ENCODE results near the gene RARB.

The RARB gene

DNA sequence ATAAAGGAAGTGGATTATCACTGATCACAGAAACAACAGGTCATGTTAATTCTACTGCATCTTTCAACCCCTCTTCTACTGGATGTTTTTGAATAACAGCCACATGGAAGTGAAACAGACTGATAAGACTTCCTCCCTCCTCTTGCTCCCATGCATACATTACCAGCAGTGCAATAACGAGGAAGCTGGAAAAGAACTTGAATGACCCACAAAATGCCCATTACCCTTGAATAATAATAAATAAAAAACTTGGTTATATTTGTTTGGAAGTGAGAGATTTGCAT, 51.6 kb downstream of the RARB start:
- no peak for DNase-seq (ENCODE audit: low read depth, low spot score)
- no peak overlapping the region for H3K4me3 ChIP-seq (ENCODE audit: low read length)
- H3K27me3 ChIP-seq (ENCODE audit: control insufficient read depth, insufficient read depth, low read length): no peaks in the 10 kb centered on the region
- no CpG with 5 or more reads among the region's 1 CpG for WGBS (ENCODE audit: insufficient coverage, insufficient read length)
- no peak overlapping the region for H3K27ac ChIP-seq (ENCODE audit: low read length)
- H3K4me1 ChIP-seq (ENCODE audit: control insufficient read depth, insufficient read depth, low read length): no peaks in the 10 kb centered on the region
- no peaks in the 10 kb centered on the region for H3K36me3 ChIP-seq (ENCODE audit: control insufficient read depth, insufficient read depth, low read length)
- H3K9me3 ChIP-seq (ENCODE audit: control insufficient read depth, insufficient read depth, low read length): no peaks in the 10 kb centered on the region

GRCh38 chr3:25480811-25481210, 52.7 kb downstream of the RARB start:
- H3K27me3 ChIP-seq (ENCODE audit: control insufficient read depth, insufficient read depth, low read length): no peaks in the 10 kb centered on the region
- no peak overlapping the region for H3K27ac ChIP-seq (ENCODE audit: low read length)
- H3K36me3 ChIP-seq (ENCODE audit: control insufficient read depth, insufficient read depth, low read length): no peaks in the 10 kb centered on the region
- no peaks in the 10 kb centered on the region for H3K4me1 ChIP-seq (ENCODE audit: control insufficient read depth, insufficient read depth, low read length)
- H3K9me3 ChIP-seq (ENCODE audit: control insufficient read depth, insufficient read depth, low read length): no peaks in the 10 kb centered on the region
- DNase-seq (ENCODE audit: low read depth, low spot score): no peak
- H3K4me3 ChIP-seq (ENCODE audit: low read length): no peak overlapping the region
- no CpG with 5 or more reads among the region's 1 CpG for WGBS (ENCODE audit: insufficient coverage, insufficient read length)

GRCh38 chr3:25481386-25481785, 53.3 kb downstream of the RARB start:
- H3K27me3 ChIP-seq (ENCODE audit: control insufficient read depth, insufficient read depth, low read length): no peaks in the 10 kb centered on the region
- H3K9me3 ChIP-seq (ENCODE audit: control insufficient read depth, insufficient read depth, low read length): no peaks in the 10 kb centered on the region
- no peak overlapping the region for H3K4me3 ChIP-seq (ENCODE audit: low read length)
- H3K36me3 ChIP-seq (ENCODE audit: control insufficient read depth, insufficient read depth, low read length): no peaks in the 10 kb centered on the region
- no peak for DNase-seq (ENCODE audit: low read depth, low spot score)
- no CpG with 5 or more reads among the region's 1 CpG for WGBS (ENCODE audit: insufficient coverage, insufficient read length)
- H3K27ac ChIP-seq (ENCODE audit: low read length): no peak overlapping the region
- no peaks in the 10 kb centered on the region for H3K4me1 ChIP-seq (ENCODE audit: control insufficient read depth, insufficient read depth, low read length)

DNA sequence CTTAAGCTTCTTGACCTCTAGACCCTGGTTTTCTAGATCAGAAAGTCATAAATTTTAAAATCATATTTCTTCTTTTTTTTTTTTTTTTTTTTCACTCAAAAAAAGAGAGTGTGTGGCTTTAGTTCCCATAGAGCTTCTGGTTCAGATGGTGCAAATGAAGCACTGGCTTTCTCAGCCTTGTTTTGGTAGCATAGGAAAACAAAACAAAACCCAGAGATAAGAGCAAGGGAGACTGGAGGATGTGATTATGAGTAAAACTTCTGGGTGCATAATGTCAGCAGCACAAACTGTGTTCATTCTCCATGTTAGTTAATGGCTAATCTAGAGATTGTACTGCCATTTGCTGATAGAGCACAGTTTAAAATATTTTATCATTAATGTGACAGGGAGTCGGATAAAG, 55.4 kb downstream of the RARB start:
- no peaks in the 10 kb centered on the region for H3K36me3 ChIP-seq (ENCODE audit: control insufficient read depth, insufficient read depth, low read length)
- H3K27me3 ChIP-seq (ENCODE audit: control insufficient read depth, insufficient read depth, low read length): no peaks in the 10 kb centered on the region
- H3K4me1 ChIP-seq (ENCODE audit: control insufficient read depth, insufficient read depth, low read length): no peaks in the 10 kb centered on the region
- no peaks in the 10 kb centered on the region for H3K9me3 ChIP-seq (ENCODE audit: control insufficient read depth, insufficient read depth, low read length)
- no peak overlapping the region for H3K4me3 ChIP-seq (ENCODE audit: low read length)
- H3K27ac ChIP-seq (ENCODE audit: low read length): no peak overlapping the region
- no CpG with 5 or more reads among the region's 1 CpG for WGBS (ENCODE audit: insufficient coverage, insufficient read length)
- no peak for DNase-seq (ENCODE audit: low read depth, low spot score)

GRCh38 chr3:25485673-25486072, 57.6 kb downstream of the RARB start:
- H3K27me3 ChIP-seq (ENCODE audit: control insufficient read depth, insufficient read depth, low read length): no peaks in the 10 kb centered on the region
- no CpG with 5 or more reads among the region's 3 CpGs for WGBS (ENCODE audit: insufficient coverage, insufficient read length)
- no peaks in the 10 kb centered on the region for H3K36me3 ChIP-seq (ENCODE audit: control insufficient read depth, insufficient read depth, low read length)
- no peak overlapping the region for H3K27ac ChIP-seq (ENCODE audit: low read length)
- no peaks in the 10 kb centered on the region for H3K9me3 ChIP-seq (ENCODE audit: control insufficient read depth, insufficient read depth, low read length)
- no peak for DNase-seq (ENCODE audit: low read depth, low spot score)
- no peaks in the 10 kb centered on the region for H3K4me1 ChIP-seq (ENCODE audit: control insufficient read depth, insufficient read depth, low read length)
- H3K4me3 ChIP-seq (ENCODE audit: low read length): no peak overlapping the region

GRCh38 chr3:25486932-25487331, 58.9 kb downstream of the RARB start:
- Histone ChIP-seq H3K4me1 (ENCODE audit: control insufficient read depth, insufficient read depth, low read length) (no peaks in the 10 kb centered on the region), H3K4me3 (ENCODE audit: low read length) (no peak overlapping the region), H3K36me3 (ENCODE audit: control insufficient read depth, insufficient read depth, low read length) (no peaks in the 10 kb centered on the region), H3K9me3 (ENCODE audit: control insufficient read depth, insufficient read depth, low read length) (no peaks in the 10 kb centered on the region), H3K27me3 (ENCODE audit: control insufficient read depth, insufficient read depth, low read length) (no peaks in the 10 kb centered on the region), H3K27ac (ENCODE audit: low read length) (no peak overlapping the region)
- DNase-seq (ENCODE audit: low read depth, low spot score): no peak
- WGBS (ENCODE audit: insufficient coverage, insufficient read length): no CpG with 5 or more reads among the region's 6 CpGs

- H3K9me3 ChIP-seq (ENCODE audit: control insufficient read depth, insufficient read depth, low read length): no peaks in the 10 kb centered on the region
- DNase-seq (ENCODE audit: low read depth, low spot score): no peak
- H3K4me3 ChIP-seq (ENCODE audit: low read length): no peak overlapping the region
- H3K27ac ChIP-seq (ENCODE audit: low read length): no peak overlapping the region
- no CpG with 5 or more reads among the region's 7 CpGs for WGBS (ENCODE audit: insufficient coverage, insufficient read length)
- no peaks in the 10 kb centered on the region for H3K36me3 ChIP-seq (ENCODE audit: control insufficient read depth, insufficient read depth, low read length)
- no peaks in the 10 kb centered on the region for H3K27me3 ChIP-seq (ENCODE audit: control insufficient read depth, insufficient read depth, low read length)
- H3K4me1 ChIP-seq (ENCODE audit: control insufficient read depth, insufficient read depth, low read length): no peaks in the 10 kb centered on the region
Measured at GRCh38 chr3:25489858-25490593, 62.0 kb downstream of the RARB start.

DNA sequence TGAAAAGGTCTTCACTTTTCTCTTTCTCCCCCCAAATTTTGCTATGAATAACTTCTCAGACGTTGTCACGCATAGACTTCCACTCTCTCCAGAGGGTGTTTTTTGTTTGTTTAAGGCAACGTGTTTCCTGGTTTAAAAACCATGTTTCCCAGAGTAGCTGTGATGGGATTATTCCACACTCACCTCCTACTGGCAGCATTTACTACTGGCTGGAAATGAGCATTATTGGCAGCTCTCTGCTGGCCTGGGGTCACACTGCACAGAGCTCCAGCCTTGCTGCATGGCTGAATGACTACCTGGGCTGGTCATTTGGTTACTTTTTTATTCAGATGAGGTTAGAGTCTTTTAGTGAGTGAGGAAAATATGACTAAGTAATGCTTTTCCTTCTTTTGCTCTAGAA, 65.2 kb downstream of the RARB start:
- H3K27ac ChIP-seq (ENCODE audit: low read length): no peak overlapping the region
- H3K9me3 ChIP-seq (ENCODE audit: control insufficient read depth, insufficient read depth, low read length): no peaks in the 10 kb centered on the region
- WGBS (ENCODE audit: insufficient coverage, insufficient read length): no CpG with 5 or more reads among the region's 3 CpGs
- DNase-seq (ENCODE audit: low read depth, low spot score): no peak
- H3K4me1 ChIP-seq (ENCODE audit: control insufficient read depth, insufficient read depth, low read length): no peaks in the 10 kb centered on the region
- H3K36me3 ChIP-seq (ENCODE audit: control insufficient read depth, insufficient read depth, low read length): no peaks in the 10 kb centered on the region
- no peak overlapping the region for H3K4me3 ChIP-seq (ENCODE audit: low read length)
- H3K27me3 ChIP-seq (ENCODE audit: control insufficient read depth, insufficient read depth, low read length): no peaks in the 10 kb centered on the region

GRCh38 chr3:25493786-25494185, 65.7 kb downstream of the RARB start:
- no peak for DNase-seq (ENCODE audit: low read depth, low spot score)
- Histone ChIP-seq H3K4me3 (ENCODE audit: low read length) (no peak overlapping the region), H3K36me3 (ENCODE audit: control insufficient read depth, insufficient read depth, low read length) (no peaks in the 10 kb centered on the region), H3K9me3 (ENCODE audit: control insufficient read depth, insufficient read depth, low read length) (no peaks in the 10 kb centered on the region), H3K4me1 (ENCODE audit: control insufficient read depth, insufficient read depth, low read length) (no peaks in the 10 kb centered on the region), H3K27ac (ENCODE audit: low read length) (no peak overlapping the region), H3K27me3 (ENCODE audit: control insufficient read depth, insufficient read depth, low read length) (no peaks in the 10 kb centered on the region)
- no CpG with 5 or more reads among the region's 1 CpG for WGBS (ENCODE audit: insufficient coverage, insufficient read length)

DNA sequence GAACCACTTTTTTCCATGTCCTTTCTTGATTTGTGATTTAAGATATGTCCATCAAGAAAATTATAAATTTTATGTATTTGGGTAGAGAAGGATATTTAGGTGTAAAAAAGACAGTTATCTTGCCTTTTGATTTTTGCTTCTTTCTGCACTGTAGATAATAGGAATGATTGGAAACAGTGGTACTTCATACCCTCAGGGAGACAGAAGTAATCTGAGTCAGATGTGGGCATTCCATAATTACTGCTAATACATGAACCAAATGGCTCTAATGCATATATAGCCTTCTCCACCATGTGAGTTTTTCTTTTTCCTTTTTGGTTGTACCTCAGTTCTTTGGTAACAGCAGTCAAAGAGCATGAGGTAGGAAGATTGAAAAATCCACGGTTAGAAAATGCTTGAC, 67.2 kb downstream of the RARB start:
- no peaks in the 10 kb centered on the region for H3K9me3 ChIP-seq (ENCODE audit: control insufficient read depth, insufficient read depth, low read length)
- no CpG with 5 or more reads among the region's 1 CpG for WGBS (ENCODE audit: insufficient coverage, insufficient read length)

DNA sequence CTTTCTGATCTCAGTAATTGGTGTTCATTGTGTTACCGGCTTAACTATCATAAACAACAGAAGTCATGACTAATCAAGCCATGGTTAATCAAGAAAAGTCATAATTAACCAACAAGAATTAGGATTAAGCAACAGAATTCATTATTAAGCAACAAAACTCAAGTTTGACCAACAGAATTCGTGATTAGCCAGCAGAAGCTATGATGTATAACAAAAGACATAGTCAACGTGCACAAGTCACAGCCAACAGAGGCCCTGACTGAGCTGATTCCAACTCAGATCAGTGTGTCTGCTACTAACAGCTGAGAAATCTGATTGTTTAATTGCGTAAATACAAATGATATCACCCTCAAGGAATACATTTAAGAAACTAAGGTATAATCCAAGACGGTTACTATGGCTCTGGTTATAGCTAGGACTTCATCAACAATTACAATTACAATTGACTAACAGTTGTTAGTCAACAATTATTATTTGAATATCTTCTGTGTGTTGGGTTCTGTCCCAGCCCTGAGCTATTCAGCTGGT, 67.7 kb downstream of the RARB start:
- DNase-seq (ENCODE audit: low read depth, low spot score): no peak
- no CpG with 5 or more reads among the region's 5 CpGs for WGBS (ENCODE audit: insufficient coverage, insufficient read length)
- Histone ChIP-seq H3K27ac (ENCODE audit: low read length) (no peak overlapping the region), H3K4me3 (ENCODE audit: low read length) (no peak overlapping the region), H3K9me3 (ENCODE audit: control insufficient read depth, insufficient read depth, low read length) (no peaks in the 10 kb centered on the region), H3K27me3 (ENCODE audit: control insufficient read depth, insufficient read depth, low read length) (no peaks in the 10 kb centered on the region), H3K36me3 (ENCODE audit: control insufficient read depth, insufficient read depth, low read length) (no peaks in the 10 kb centered on the region), H3K4me1 (ENCODE audit: control insufficient read depth, insufficient read depth, low read length) (no peaks in the 10 kb centered on the region)

More for the DNA sequence above, 67.2 kb downstream of the RARB start:
- Histone ChIP-seq H3K27ac (ENCODE audit: low read length) (no peak overlapping the region), H3K4me1 (ENCODE audit: control insufficient read depth, insufficient read depth, low read length) (no peaks in the 10 kb centered on the region), H3K36me3 (ENCODE audit: control insufficient read depth, insufficient read depth, low read length) (no peaks in the 10 kb centered on the region), H3K27me3 (ENCODE audit: control insufficient read depth, insufficient read depth, low read length) (no peaks in the 10 kb centered on the region), H3K4me3 (ENCODE audit: low read length) (no peak overlapping the region)
- DNase-seq (ENCODE audit: low read depth, low spot score): no peak
